PC-3 (cell line): ENCODE data around the gene CFAP91. TPM values are rescaled to one million over a fixed set of nuclear protein-coding genes. Genes with fewer than 3 reads are reported as not detected.
A peak's percentile ranks its signal among the peaks of the same experiment; 100 is the strongest.

ENCODE experiments used
- ATAC-seq: fragments of 200-7000 bp; cut with Tn5 transposase; 2 replicates; pipeline ENCODE4 v1.9.1; 2020; ENCODE audit warnings: mild to moderate bottlenecking, moderate library complexity
- BruUV-seq: library from RNA; stranded (reverse); fragments of 400-500 nt; replicated peaks from 2 replicates; lab custom pipeline; 2021; lab: Mats Ljungman, UMichigan
- CTCF ChIA-PET: fragments of 300-600 bp; sonication (Branson Sonifier 250); formaldehyde crosslinking; loops from one replicate; lab custom pipeline; 2022; ENCODE audit warnings: antibody characterized with exemption; lab: Charles Lee
- POLR2A ChIA-PET: fragments of 300-600 bp; sonication (Branson Sonifier 250); formaldehyde crosslinking; loops from one replicate; lab custom pipeline; 2022; ENCODE audit warnings: antibody characterized with exemption; ENCODE audit not compliant: unreplicated experiment; lab: Charles Lee
- DNase-seq: peaks from one replicate; pipeline ENCODE4 v3.0.0-alpha.2; 2015
- H2AFZ ChIP-seq: fragments of 300-600 bp; sonication (generic); 2 replicates; pipeline ENCODE4 v1.6.0; 2016; ENCODE audit warnings: antibody characterized with exemption, low read length
- H3F3A ChIP-seq: fragments of 300-600 bp; sonication (generic); one replicate; pipeline ENCODE4 v1.6.0; 2017; ENCODE audit warnings: antibody characterized with exemption, low read length, control low read depth, mild to moderate bottlenecking; ENCODE audit not compliant: unreplicated experiment
- H3K27ac ChIP-seq: fragments of 300-600 bp; sonication (generic); 2 replicates; pipeline ENCODE4 v1.5.1; 2016; ENCODE audit warnings: mild to moderate bottlenecking, low read length
- H3K27me3 ChIP-seq: fragments of 300-600 bp; sonication (generic); 2 replicates; pipeline ENCODE4 v1.6.1; 2016; ENCODE audit warnings: low read length, mixed read lengths
- H3K36me3 ChIP-seq: fragments of 300-600 bp; sonication (generic); 2 replicates; pipeline ENCODE4 v1.6.1; 2016; ENCODE audit warnings: low read depth, mixed run types, low read length, mixed read lengths
- H3K4me1 ChIP-seq: fragments of 300-600 bp; sonication (generic); 2 replicates; pipeline ENCODE4 v1.5.1; 2016; ENCODE audit warnings: low read length; ENCODE audit not compliant: insufficient read depth
- H3K4me2 ChIP-seq: fragments of 300-600 bp; sonication (generic); 2 replicates; pipeline ENCODE4 v1.6.0; 2016; ENCODE audit warnings: low read length
- H3K4me3 ChIP-seq: fragments of 300-600 bp; sonication (generic); 2 replicates; pipeline ENCODE4 v1.5.1; 2016; ENCODE audit warnings: mild to moderate bottlenecking, low read length, mixed read lengths
- H3K79me2 ChIP-seq: fragments of 300-600 bp; sonication (generic); 2 replicates; pipeline ENCODE4 v1.6.1; 2017; ENCODE audit warnings: low read length, mixed read lengths
- H3K9ac ChIP-seq: fragments of 300-600 bp; sonication (generic); 2 replicates; pipeline ENCODE4 v1.6.0; 2016; ENCODE audit warnings: mild to moderate bottlenecking, low read length
- H3K9me2 ChIP-seq: fragments of 300-600 bp; sonication (generic); replicated peaks from 2 replicates; pipeline ENCODE4 v1.6.1; 2016; ENCODE audit warnings: mixed run types, low read length, mixed read lengths
- H3K9me3 ChIP-seq: fragments of 300-600 bp; sonication (generic); 2 replicates; pipeline ENCODE4 v1.6.1; 2016; ENCODE audit warnings: low read length, mixed read lengths
- H4K20me1 ChIP-seq: fragments of 300-600 bp; sonication (generic); 2 replicates; pipeline ENCODE4 v1.6.1; 2016; ENCODE audit warnings: low read length, mixed read lengths
- EZH2 ChIP-seq: fragments of 300-600 bp; sonication (generic); IDR thresholded peaks from one replicate; pipeline ENCODE4 v1.6.1; 2017; ENCODE audit warnings: antibody characterized with exemption, mild to moderate bottlenecking, low read length; ENCODE audit not compliant: unreplicated experiment
- EZH2phosphoT487 ChIP-seq: fragments of 300-600 bp; sonication (generic); IDR thresholded peaks from 2 replicates; pipeline ENCODE4 v1.6.1; 2018; ENCODE audit warnings: mild to moderate bottlenecking, antibody characterized with exemption, low read length, borderline replicate concordance
- intact Hi-C: fragments of 100-400 bp; cut with micrococcal nuclease; formaldehyde crosslinking; loops from 2 replicates; pipeline ENCODE4 v1.9.0; 2023
- total RNA-seq: library from RNA; depleted of rRNA; stranded (reverse); fragments of >200 nt; gene quantifications from 2 replicates; pipeline ENCODE4 v1.2.3, GENCODE V29; 2014
- TF ChIP-seq, protein P1 (sequence below): fragments of 300-600 bp; sonication (generic); conservative IDR thresholded peaks from 2 replicates; pipeline ENCODE4 v1.5.1; 2017; ENCODE audit warnings: antibody characterized with exemption, low read depth, mild to moderate bottlenecking, low read length

Gene CFAP91
- total RNA-seq, 1 experiment from 2014 or later = 1.1 TPM

- CTCF ChIA-PET = interaction anchor here (0.6 to 0.7 kb wide), 2 partner anchors 9 to 387 kb away, joined by 3 read pairs; no protein-coding TSS in a partner anchor
- POLR2A ChIA-PET = no interaction called here
- intact Hi-C loops = no loop called here
Measured at GRCh38 chr3:119690043-119690656, 12.7 kb upstream of the CFAP91 start.

GRCh38 chr3:119695480-119695879 lies 7.3 kb upstream of the CFAP91 start:
- intact Hi-C loops = no loop called here
- no peaks in the 10 kb centered on the region for H4K20me1 ChIP-seq
- no peaks in the 10 kb centered on the region for H3K36me3 ChIP-seq
- no peak overlapping the region for H3K9ac ChIP-seq
- no peak overlapping the region for H3K4me3 ChIP-seq
- no peaks in the 10 kb centered on the region for H3K9me2 ChIP-seq
- H3K79me2 ChIP-seq = no peaks in the 10 kb centered on the region
- no peaks in the 10 kb centered on the region for H3K9me3 ChIP-seq
- no peak for ATAC-seq
- peak overlapping the region; percentile 54; the same call in 1 of the 2 replicates for H2AFZ ChIP-seq
- H3K27ac ChIP-seq = no peak overlapping the region
- no TSS peak for BruUV-seq
- POLR2A ChIA-PET = no interaction called here
- no peak overlapping the region for H3K4me2 ChIP-seq
- TF ChIP-seq, protein P1, sequence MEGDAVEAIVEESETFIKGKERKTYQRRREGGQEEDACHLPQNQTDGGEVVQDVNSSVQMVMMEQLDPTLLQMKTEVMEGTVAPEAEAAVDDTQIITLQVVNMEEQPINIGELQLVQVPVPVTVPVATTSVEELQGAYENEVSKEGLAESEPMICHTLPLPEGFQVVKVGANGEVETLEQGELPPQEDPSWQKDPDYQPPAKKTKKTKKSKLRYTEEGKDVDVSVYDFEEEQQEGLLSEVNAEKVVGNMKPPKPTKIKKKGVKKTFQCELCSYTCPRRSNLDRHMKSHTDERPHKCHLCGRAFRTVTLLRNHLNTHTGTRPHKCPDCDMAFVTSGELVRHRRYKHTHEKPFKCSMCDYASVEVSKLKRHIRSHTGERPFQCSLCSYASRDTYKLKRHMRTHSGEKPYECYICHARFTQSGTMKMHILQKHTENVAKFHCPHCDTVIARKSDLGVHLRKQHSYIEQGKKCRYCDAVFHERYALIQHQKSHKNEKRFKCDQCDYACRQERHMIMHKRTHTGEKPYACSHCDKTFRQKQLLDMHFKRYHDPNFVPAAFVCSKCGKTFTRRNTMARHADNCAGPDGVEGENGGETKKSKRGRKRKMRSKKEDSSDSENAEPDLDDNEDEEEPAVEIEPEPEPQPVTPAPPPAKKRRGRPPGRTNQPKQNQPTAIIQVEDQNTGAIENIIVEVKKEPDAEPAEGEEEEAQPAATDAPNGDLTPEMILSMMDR = no peak
- TF ChIP-seq EZH2 = no peak
- TF ChIP-seq EZH2phosphoT487 = no peak
- no peaks in the 10 kb centered on the region for H3F3A ChIP-seq
- no peaks in the 10 kb centered on the region for H3K27me3 ChIP-seq
- DNase-seq = peak; percentile 58
- CTCF ChIA-PET = interaction anchor here (1.2 kb wide), 1 partner anchor 46 kb away, joined by 3 read pairs; no protein-coding TSS in a partner anchor
- H3K4me1 ChIP-seq = no peaks in the 10 kb centered on the region

More at GRCh38 chr3:119690043-119690656, 12.7 kb upstream of the CFAP91 start:
- peak; percentile 62 for ATAC-seq
- Histone ChIP-seq H3K4me2 (no peak overlapping the region), H4K20me1 (no peaks in the 10 kb centered on the region), H3K27ac (no peak overlapping the region), H3K9ac (no peak overlapping the region), H3K9me3 (no peaks in the 10 kb centered on the region), H3F3A (no peaks in the 10 kb centered on the region), H3K27me3 (no peaks in the 10 kb centered on the region), H3K9me2 (no peaks in the 10 kb centered on the region), H3K36me3 (no peaks in the 10 kb centered on the region), H2AFZ (peak overlapping the region; percentile 25; the same call in 1 of the 2 replicates), H3K79me2 (no peaks in the 10 kb centered on the region), H3K4me1 (no peaks in the 10 kb centered on the region), H3K4me3 (no peak overlapping the region)
- DNase-seq = peak; percentile 63
- no peak for TF ChIP-seq EZH2phosphoT487
- TF ChIP-seq, protein P1 = peak; percentile 86
- BruUV-seq = no TSS peak

DNA sequence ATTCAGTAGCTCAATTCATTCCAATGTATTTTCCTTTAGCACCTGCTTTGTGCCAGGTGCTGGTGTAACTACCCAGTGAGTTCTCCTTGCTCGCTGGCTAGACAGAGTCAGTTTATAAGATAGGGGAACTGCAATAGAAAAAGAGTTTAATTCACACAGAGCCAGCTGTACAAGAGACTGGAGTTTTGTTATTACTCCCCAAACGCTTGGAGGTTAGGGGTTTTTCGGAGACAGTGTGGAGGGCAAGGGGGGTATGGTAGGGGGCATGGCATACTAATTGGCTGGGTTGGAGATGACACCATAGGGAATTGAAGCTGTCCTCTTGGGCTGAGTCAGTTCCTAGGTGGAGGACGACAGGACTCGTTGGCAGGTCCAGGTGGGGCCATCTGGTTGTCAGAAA lies 5.4 kb upstream of the CFAP91 start:
- Histone ChIP-seq H3K27me3 (no peaks in the 10 kb centered on the region), H3K9me3 (no peaks in the 10 kb centered on the region), H3K9me2 (no peaks in the 10 kb centered on the region), H3K4me3 (no peak overlapping the region), H3F3A (no peaks in the 10 kb centered on the region), H3K36me3 (no peaks in the 10 kb centered on the region), H3K79me2 (no peaks in the 10 kb centered on the region), H3K9ac (no peak overlapping the region), H2AFZ (peak overlapping the region; percentile 45; the same call in 1 of the 2 replicates), H3K27ac (no peak overlapping the region), H3K4me2 (no peak overlapping the region), H4K20me1 (no peaks in the 10 kb centered on the region), H3K4me1 (peaks cover 2% of the 10 kb centered on the region; the same call in 1 of the 2 replicates)
- ATAC-seq (no peak), DNase-seq (no peak)
- TF ChIP-seq EZH2 (no peak), EZH2phosphoT487 (no peak)
- TF ChIP-seq, protein P1 = no peak
- POLR2A ChIA-PET = no interaction called here
- CTCF ChIA-PET = no interaction called here
- BruUV-seq = no TSS peak
- intact Hi-C loops = no loop called here
